ENCODE measurements around the gene DIS3L2.

The DIS3L2 gene

DNA sequence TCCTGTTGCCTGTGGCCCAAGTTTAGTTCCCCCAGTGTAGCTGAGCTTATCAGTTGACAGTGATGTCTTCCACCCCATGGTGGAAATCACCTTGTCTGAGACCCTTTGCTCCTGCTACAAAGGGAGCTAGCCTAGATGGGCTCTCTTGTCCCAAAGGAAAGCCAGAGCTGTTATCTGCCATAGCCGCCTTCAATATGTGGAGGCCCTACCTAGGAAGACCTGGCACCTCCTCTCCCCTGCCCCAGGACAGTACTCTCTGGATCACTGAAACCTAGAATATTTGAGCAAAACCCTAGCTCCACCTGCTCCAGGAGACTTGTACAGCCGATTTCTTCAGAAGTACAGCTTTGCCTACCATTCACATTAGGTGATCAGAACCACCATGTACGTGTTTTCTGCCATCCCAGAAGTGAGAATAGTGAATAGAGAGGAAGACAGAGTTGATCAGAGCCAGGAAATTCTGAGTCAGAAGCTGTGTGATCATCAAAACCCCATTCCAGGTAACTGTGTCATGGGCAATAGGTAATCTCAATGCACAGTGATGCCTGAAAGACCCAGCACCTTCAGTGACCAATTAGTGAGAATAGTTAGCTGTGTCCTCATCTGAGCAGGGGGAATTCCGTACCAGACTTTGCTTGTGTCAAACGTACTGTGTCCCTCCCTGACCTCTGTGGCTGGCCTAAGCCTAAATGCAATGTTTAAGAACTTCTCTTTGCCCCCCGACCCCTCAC, 278.6 kb downstream of the DIS3L2 start:
- Histone ChIP-seq H3K36me3 (ENCODE audit: control insufficient read depth, insufficient read depth, low read length) (no peaks in the 10 kb centered on the region; the same call in 1 of the 2 replicates), H3K4me3 (replicated peaks; ENCODE audit: low read depth, low read length) (no peak overlapping the region), H3K27me3 (replicated peaks; ENCODE audit: control insufficient read depth, insufficient read depth, low read length) (no peaks in the 10 kb centered on the region)
- no peak for DNase-seq (ENCODE audit: extremely low read depth, insufficient read length)
- TF ChIP-seq, protein P1, sequence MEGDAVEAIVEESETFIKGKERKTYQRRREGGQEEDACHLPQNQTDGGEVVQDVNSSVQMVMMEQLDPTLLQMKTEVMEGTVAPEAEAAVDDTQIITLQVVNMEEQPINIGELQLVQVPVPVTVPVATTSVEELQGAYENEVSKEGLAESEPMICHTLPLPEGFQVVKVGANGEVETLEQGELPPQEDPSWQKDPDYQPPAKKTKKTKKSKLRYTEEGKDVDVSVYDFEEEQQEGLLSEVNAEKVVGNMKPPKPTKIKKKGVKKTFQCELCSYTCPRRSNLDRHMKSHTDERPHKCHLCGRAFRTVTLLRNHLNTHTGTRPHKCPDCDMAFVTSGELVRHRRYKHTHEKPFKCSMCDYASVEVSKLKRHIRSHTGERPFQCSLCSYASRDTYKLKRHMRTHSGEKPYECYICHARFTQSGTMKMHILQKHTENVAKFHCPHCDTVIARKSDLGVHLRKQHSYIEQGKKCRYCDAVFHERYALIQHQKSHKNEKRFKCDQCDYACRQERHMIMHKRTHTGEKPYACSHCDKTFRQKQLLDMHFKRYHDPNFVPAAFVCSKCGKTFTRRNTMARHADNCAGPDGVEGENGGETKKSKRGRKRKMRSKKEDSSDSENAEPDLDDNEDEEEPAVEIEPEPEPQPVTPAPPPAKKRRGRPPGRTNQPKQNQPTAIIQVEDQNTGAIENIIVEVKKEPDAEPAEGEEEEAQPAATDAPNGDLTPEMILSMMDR (IDR thresholded peaks at IDR 0.05; ENCODE audit: insufficient read depth, low read length, poor library complexity, severe bottlenecking) = no peak

DNA sequence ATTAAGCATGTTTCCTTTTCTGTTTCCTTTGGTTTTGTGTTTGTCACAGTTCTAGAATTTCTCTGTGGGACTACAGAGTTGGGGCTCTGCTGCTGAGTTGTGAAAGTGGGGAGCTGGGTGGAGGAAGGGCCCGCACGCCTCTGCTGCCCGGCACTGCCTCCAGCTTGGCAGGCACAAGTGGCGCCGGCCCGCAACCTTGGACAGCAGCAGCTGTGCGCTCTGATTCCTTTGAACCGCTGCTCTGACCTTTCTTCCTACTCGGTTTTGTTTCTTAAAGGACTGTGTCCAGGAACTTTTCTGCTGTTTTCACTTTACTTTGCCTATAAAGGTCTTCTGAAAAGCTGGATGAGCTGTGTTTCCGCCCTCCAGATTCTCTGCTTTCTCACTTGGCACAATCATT, 279.4 kb downstream of the DIS3L2 start:
- no peak for DNase-seq (ENCODE audit: extremely low read depth, insufficient read length)
- Histone ChIP-seq H3K36me3 (ENCODE audit: control insufficient read depth, insufficient read depth, low read length) (no peaks in the 10 kb centered on the region; the same call in 1 of the 2 replicates), H3K4me3 (replicated peaks; ENCODE audit: low read depth, low read length) (no peak overlapping the region), H3K27me3 (replicated peaks; ENCODE audit: control insufficient read depth, insufficient read depth, low read length) (no peaks in the 10 kb centered on the region)
- TF ChIP-seq, protein P1 (IDR thresholded peaks at IDR 0.05; ENCODE audit: insufficient read depth, low read length, poor library complexity, severe bottlenecking) = no peak

DNA sequence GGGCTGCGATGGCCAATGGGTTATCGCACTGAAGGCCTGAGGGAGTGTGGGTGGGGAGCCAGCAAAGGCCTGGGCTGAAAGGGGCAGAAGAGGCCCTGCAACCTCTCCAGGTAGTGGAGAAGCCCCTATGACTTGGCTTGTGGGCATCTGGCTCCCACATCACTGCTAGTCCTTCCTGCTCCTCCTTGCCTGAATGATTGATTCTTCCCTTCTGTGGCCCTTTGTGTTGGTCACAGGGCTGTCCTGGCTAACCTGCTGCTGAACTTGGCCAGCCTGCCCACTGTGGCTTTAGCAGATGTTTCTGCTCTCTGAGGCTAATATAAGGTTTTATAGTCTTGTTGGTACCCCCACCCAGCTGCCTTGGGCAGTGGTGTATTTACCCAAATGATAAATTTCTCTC, 280.8 kb downstream of the DIS3L2 start:
- no peaks in the 10 kb centered on the region for H3K27me3 ChIP-seq (replicated peaks; ENCODE audit: control insufficient read depth, insufficient read depth, low read length)
- no peaks in the 10 kb centered on the region; the same call in 1 of the 2 replicates for H3K36me3 ChIP-seq (ENCODE audit: control insufficient read depth, insufficient read depth, low read length)
- TF ChIP-seq, protein P1 (IDR thresholded peaks at IDR 0.05; ENCODE audit: insufficient read depth, low read length, poor library complexity, severe bottlenecking) = no peak
- no peak overlapping the region for H3K4me3 ChIP-seq (replicated peaks; ENCODE audit: low read depth, low read length)
- no peak for DNase-seq (ENCODE audit: extremely low read depth, insufficient read length)

DNA sequence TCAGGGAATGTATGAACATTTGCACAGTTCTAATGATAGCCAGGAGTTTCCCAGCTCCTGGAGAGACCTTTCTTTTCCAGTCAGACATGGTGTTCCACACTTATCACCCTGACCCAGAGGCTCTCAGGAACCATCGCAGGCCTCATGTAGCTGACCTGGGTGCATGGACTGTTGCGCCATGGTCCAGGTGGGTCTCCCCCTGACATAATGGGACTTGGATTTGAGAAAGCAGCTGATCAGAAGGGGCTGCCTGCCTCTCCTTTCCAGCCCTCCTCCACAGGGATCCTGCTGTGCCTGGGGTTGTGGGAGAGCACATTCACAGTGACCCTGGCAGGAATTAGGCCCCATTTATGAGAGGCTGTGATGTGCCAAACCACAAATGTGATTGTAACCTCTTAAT, 283.6 kb downstream of the DIS3L2 start:
- H3K4me3 ChIP-seq (replicated peaks; ENCODE audit: low read depth, low read length) = no peak overlapping the region
- DNase-seq (ENCODE audit: extremely low read depth, insufficient read length) = no peak
- no peaks in the 10 kb centered on the region; the same call in 1 of the 2 replicates for H3K36me3 ChIP-seq (ENCODE audit: control insufficient read depth, insufficient read depth, low read length)
- H3K27me3 ChIP-seq (replicated peaks; ENCODE audit: control insufficient read depth, insufficient read depth, low read length) = no peaks in the 10 kb centered on the region
- TF ChIP-seq, protein P1 (IDR thresholded peaks at IDR 0.05; ENCODE audit: insufficient read depth, low read length, poor library complexity, severe bottlenecking) = no peak

DNA sequence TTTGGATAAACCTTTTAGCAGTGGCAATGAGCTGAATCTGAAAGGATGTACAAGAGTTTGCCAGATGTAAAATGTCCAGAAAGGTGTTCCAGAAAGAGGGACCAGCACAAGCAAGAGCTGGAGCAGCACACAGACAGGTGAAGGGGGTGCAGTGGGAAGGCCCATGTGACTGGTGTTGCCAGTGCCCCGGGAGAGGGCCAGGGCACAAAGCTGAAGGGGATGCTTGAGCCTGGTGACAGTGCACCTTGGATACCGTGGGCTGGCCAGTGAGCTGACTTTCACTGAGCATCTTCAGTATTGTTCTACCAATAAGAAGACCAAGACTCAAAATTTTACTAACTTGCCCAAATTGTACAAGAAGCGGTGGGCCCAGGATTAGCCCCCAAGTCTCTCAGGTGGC, 284.7 kb downstream of the DIS3L2 start:
- no peak for DNase-seq (ENCODE audit: extremely low read depth, insufficient read length)
- Histone ChIP-seq H3K27me3 (replicated peaks; ENCODE audit: control insufficient read depth, insufficient read depth, low read length) (no peaks in the 10 kb centered on the region), H3K36me3 (ENCODE audit: control insufficient read depth, insufficient read depth, low read length) (no peaks in the 10 kb centered on the region; the same call in 1 of the 2 replicates), H3K4me3 (replicated peaks; ENCODE audit: low read depth, low read length) (no peak overlapping the region)
- TF ChIP-seq, protein P1 (IDR thresholded peaks at IDR 0.05; ENCODE audit: insufficient read depth, low read length, poor library complexity, severe bottlenecking) = no peak

Measured in GM06990 (cell line).